Measurements from ENCODE around the gene SSR3.

GRCh38 chr3:156575641-156576040 is 20.7 kb upstream of the SSR3 start:
- no peak for TF ChIP-seq CTCF (IDR thresholded peaks at IDR 0.05; ENCODE audit: insufficient read depth, low read depth, low read length)
- TF ChIP-seq EZH2 (IDR thresholded peaks at IDR 0.05; ENCODE audit: insufficient read depth, low read length), result no peak

Measured in astrocyte (in vitro differentiated cells and primary cell).